Upper lobe of left lung (tissue), 4 donors: ENCODE results near the gene CDH13.

Experiments used
- CTCF ChIP-seq, 6 experiments: fragments of 450-650 bp in 4 of 6; fragments of 200-600 bp in 2 of 6; sonication (generic) in 2 of 6; IDR thresholded peaks; one replicate each; pipeline ENCODE4 v1.5.1; 2016 to 2019; ENCODE audit warnings: antibody characterized with exemption in 6 of 6
- POLR2AphosphoS5 ChIP-seq, 2 donors: sonication (generic); formaldehyde crosslinking; IDR thresholded peaks; one replicate each; pipeline ENCODE4 v1.5.1; 2017; ENCODE audit warnings: antibody characterized with exemption in 2 of 2

GRCh38 chr16:83633286-83633685, 1006.5 kb downstream of the CDH13 start:
- no peak for TF ChIP-seq CTCF (IDR thresholded peaks at IDR 0.05)
- TF ChIP-seq POLR2AphosphoS5 (IDR thresholded peaks at IDR 0.05): no peak
